ENCODE results near the gene STAMBPL1.

STAMBPL1 gene

GRCh38 chr10:88964360-88964759 is 84.3 kb downstream of the STAMBPL1 start:
- Histone ChIP-seq H3K79me2 (ENCODE audit: insufficient read depth, low read length) (no peaks in the 10 kb centered on the region), H3K9me2 (replicated peaks; ENCODE audit: low read depth, low read length) (no peaks in the 10 kb centered on the region), H3K4me3 (ENCODE audit: low read length, poor library complexity, severe bottlenecking) (no peak overlapping the region), H3K4me2 (ENCODE audit: low read depth, low read length, poor library complexity, severe bottlenecking) (no peak overlapping the region), H3F3A (ENCODE audit: low read depth) (no peaks in the 10 kb centered on the region), H2AFZ (ENCODE audit: low read length) (no peak overlapping the region), H3K4me1 (ENCODE audit: insufficient read depth, low read length, poor library complexity, severe bottlenecking) (peaks cover 10% of the 10 kb centered on the region), H4K20me1 (ENCODE audit: insufficient read depth, low read length, poor library complexity, severe bottlenecking) (no peaks in the 10 kb centered on the region), H3K9ac (ENCODE audit: low read depth, low read length, poor library complexity, severe bottlenecking) (no peak overlapping the region), H3K9me3 (ENCODE audit: insufficient read depth, low read depth, low read length) (no peaks in the 10 kb centered on the region), H3K36me3 (ENCODE audit: insufficient read depth, low read length) (no peaks in the 10 kb centered on the region), H3K27me3 (ENCODE audit: insufficient read depth, low read length, poor library complexity, severe bottlenecking) (peaks cover 5% of the 10 kb centered on the region)
- TF ChIP-seq CTCF (conservative IDR thresholded peaks at IDR 0.05; ENCODE audit: low read length) (no peak), EZH2phosphoT487 (IDR thresholded peaks at IDR 0.05; ENCODE audit: borderline replicate concordance) (no peak)

GRCh38 chr10:88964869-88965415 is 84.9 kb downstream of the STAMBPL1 start:
- no peaks in the 10 kb centered on the region for H3F3A ChIP-seq (ENCODE audit: low read depth)
- no peaks in the 10 kb centered on the region for H4K20me1 ChIP-seq (ENCODE audit: insufficient read depth, low read length, poor library complexity, severe bottlenecking)
- no peaks in the 10 kb centered on the region for H3K79me2 ChIP-seq (ENCODE audit: insufficient read depth, low read length)
- no peaks in the 10 kb centered on the region for H3K9me2 ChIP-seq (replicated peaks; ENCODE audit: low read depth, low read length)
- H3K4me2 ChIP-seq (ENCODE audit: low read depth, low read length, poor library complexity, severe bottlenecking), result no peak overlapping the region
- no peak overlapping the region for H3K4me3 ChIP-seq (ENCODE audit: low read length, poor library complexity, severe bottlenecking)
- H3K36me3 ChIP-seq (ENCODE audit: insufficient read depth, low read length), result no peaks in the 10 kb centered on the region
- H3K27me3 ChIP-seq (ENCODE audit: insufficient read depth, low read length, poor library complexity, severe bottlenecking), result peaks cover 5% of the 10 kb centered on the region
- H3K4me1 ChIP-seq (ENCODE audit: insufficient read depth, low read length, poor library complexity, severe bottlenecking), result peaks cover 10% of the 10 kb centered on the region
- no peak for TF ChIP-seq CTCF (conservative IDR thresholded peaks at IDR 0.05; ENCODE audit: low read length)
- TF ChIP-seq EZH2phosphoT487 (IDR thresholded peaks at IDR 0.05; ENCODE audit: borderline replicate concordance), result no peak
- H3K9me3 ChIP-seq (ENCODE audit: insufficient read depth, low read depth, low read length), result no peaks in the 10 kb centered on the region
- H2AFZ ChIP-seq (ENCODE audit: low read length), result no peak overlapping the region
- no peak overlapping the region for H3K9ac ChIP-seq (ENCODE audit: low read depth, low read length, poor library complexity, severe bottlenecking)

- TF ChIP-seq EZH2phosphoT487 (IDR thresholded peaks at IDR 0.05; ENCODE audit: borderline replicate concordance) (no peak), CTCF (conservative IDR thresholded peaks at IDR 0.05; ENCODE audit: low read length) (no peak)
- H3K4me3 ChIP-seq (ENCODE audit: low read length, poor library complexity, severe bottlenecking), result no peak overlapping the region
- no peaks in the 10 kb centered on the region for H3K9me3 ChIP-seq (ENCODE audit: insufficient read depth, low read depth, low read length)
- no peaks in the 10 kb centered on the region for H3K9me2 ChIP-seq (replicated peaks; ENCODE audit: low read depth, low read length)
- H3K4me1 ChIP-seq (ENCODE audit: insufficient read depth, low read length, poor library complexity, severe bottlenecking), result peaks cover 8% of the 10 kb centered on the region
- no peaks in the 10 kb centered on the region for H3F3A ChIP-seq (ENCODE audit: low read depth)
- no peaks in the 10 kb centered on the region for H3K36me3 ChIP-seq (ENCODE audit: insufficient read depth, low read length)
- no peak overlapping the region for H3K4me2 ChIP-seq (ENCODE audit: low read depth, low read length, poor library complexity, severe bottlenecking)
- no peak overlapping the region for H3K9ac ChIP-seq (ENCODE audit: low read depth, low read length, poor library complexity, severe bottlenecking)
- no peaks in the 10 kb centered on the region for H3K79me2 ChIP-seq (ENCODE audit: insufficient read depth, low read length)
- no peak overlapping the region for H2AFZ ChIP-seq (ENCODE audit: low read length)
- H3K27me3 ChIP-seq (ENCODE audit: insufficient read depth, low read length, poor library complexity, severe bottlenecking), result no peaks in the 10 kb centered on the region
- H4K20me1 ChIP-seq (ENCODE audit: insufficient read depth, low read length, poor library complexity, severe bottlenecking), result no peaks in the 10 kb centered on the region
These were observed 86.8 kb downstream of the STAMBPL1 start for GRCh38 chr10:88966797-88967196.
